A673 (cell line): ENCODE data around the gene WWC1.

Experiments used
- EZH2 ChIP-seq: fragments of 200-600 bp; sonication (generic); IDR thresholded peaks from 2 replicates; pipeline ENCODE4 v1.6.1; 2017; ENCODE audit warnings: borderline replicate concordance, low read depth, mild to moderate bottlenecking, mixed read lengths, antibody characterized with exemption, low read length; ENCODE audit not compliant: poor library complexity, severe bottlenecking
- TF ChIP-seq, protein P1 (sequence below): fragments of 300-800, 200-600 bp; sonication (generic); conservative IDR thresholded peaks from 2 replicates; pipeline ENCODE4 v1.5.1; 2017; ENCODE audit warnings: low read depth, mild to moderate bottlenecking, antibody characterized with exemption, low read length, moderate library complexity, mixed read lengths

DNA sequence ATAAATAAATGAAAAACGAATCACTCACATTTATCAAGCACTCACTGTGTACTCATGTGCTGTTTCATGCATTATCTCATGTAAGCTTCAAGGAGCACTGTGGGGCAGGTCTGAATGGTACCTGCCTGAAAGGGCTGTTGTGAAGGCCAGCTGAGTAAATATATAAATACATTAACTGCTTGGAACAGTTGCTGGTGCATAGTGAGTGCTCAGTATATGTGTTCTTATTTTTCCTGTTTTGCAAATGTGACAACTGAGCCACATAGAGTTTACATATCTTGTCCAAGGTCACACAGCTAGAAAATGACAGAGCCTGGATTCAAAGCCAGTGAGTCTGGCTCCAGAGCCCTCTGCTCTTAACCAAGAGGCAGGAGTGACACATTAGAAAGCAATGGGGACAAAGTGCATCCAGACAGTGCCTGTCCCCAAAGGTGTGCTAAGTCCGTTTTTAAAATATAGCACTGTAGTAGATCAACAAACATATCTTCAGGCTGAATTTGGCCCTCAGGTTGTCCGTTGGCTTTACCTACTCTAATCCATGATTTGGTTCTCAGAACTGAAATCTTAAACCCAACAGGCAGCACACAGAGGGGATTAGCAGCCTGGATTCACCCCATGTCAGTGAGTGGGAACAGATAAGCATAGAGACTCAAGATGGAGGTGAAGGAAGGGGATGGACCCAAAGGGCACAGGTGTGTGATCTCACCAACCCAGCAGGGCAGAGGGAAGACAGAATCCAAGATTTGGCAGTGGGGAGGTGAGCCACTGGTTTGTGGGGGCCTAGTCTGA is 70.8 kb downstream of the WWC1 start:
- TF ChIP-seq, protein P1, sequence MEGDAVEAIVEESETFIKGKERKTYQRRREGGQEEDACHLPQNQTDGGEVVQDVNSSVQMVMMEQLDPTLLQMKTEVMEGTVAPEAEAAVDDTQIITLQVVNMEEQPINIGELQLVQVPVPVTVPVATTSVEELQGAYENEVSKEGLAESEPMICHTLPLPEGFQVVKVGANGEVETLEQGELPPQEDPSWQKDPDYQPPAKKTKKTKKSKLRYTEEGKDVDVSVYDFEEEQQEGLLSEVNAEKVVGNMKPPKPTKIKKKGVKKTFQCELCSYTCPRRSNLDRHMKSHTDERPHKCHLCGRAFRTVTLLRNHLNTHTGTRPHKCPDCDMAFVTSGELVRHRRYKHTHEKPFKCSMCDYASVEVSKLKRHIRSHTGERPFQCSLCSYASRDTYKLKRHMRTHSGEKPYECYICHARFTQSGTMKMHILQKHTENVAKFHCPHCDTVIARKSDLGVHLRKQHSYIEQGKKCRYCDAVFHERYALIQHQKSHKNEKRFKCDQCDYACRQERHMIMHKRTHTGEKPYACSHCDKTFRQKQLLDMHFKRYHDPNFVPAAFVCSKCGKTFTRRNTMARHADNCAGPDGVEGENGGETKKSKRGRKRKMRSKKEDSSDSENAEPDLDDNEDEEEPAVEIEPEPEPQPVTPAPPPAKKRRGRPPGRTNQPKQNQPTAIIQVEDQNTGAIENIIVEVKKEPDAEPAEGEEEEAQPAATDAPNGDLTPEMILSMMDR: no peak
- TF ChIP-seq EZH2: no peak
